Endothelial cell of umbilical vein (primary cell): ENCODE measurements around the gene RAC2. TPM values are rescaled to one million over a fixed set of nuclear protein-coding genes. Genes with fewer than 3 reads are reported as not detected.
"Not testable (repeated sequence)": the region's sequence is repeated elsewhere in the genome, so short reads cannot be mapped to it uniquely, and the experiment has no call there.

ENCODE experiments used
- BruUV-seq: library from RNA; stranded (reverse); fragments of 400-500 nt; replicated peaks from 2 replicates; lab custom pipeline; 2021; lab: Mats Ljungman, UMichigan
- CTCF ChIA-PET: fragments of 300-600, 350-600 bp; sonication (Branson Sonifier 250); formaldehyde crosslinking; loops from one replicate; lab custom pipeline; 2021; ENCODE audit warnings: antibody characterized with exemption, inconsistent platforms; lab: Charles Lee
- POLR2A ChIA-PET: fragments of 300-600, 350-600 bp; sonication (Branson Sonifier 250); formaldehyde crosslinking; loops from one replicate; lab custom pipeline; 2021; ENCODE audit warnings: antibody characterized with exemption, inconsistent platforms; lab: Charles Lee
- DNase-seq: peaks from one replicate; pipeline ENCODE4 v3.0.0-alpha.2; 2011; ENCODE audit warnings: low read depth, low spot score
- FAIRE-seq: peaks from 2 replicates; lab custom pipeline; 2011; peaks lifted over from hg19 to GRCh38; lab: Jason Lieb, UNC
- H2AFZ ChIP-seq: 2 replicates; pipeline ENCODE4 v1.6.0; 2012; ENCODE audit warnings: low read depth, low read length, control low read depth, inconsistent platforms
- H3K27ac ChIP-seq: 2 replicates; pipeline ENCODE4 v1.5.1; 2011; ENCODE audit warnings: low read depth, mild to moderate bottlenecking, control low read depth, low read length, moderate library complexity; ENCODE audit not compliant: insufficient read depth
- H3K27me3 ChIP-seq, 2 experiments: 2 replicates each; pipeline versions ENCODE4 v1.6.0 to v1.6.1; 2011; ENCODE audit warnings: low read length in 2 of 2, mixed read lengths in 1 of 2; ENCODE audit not compliant: control insufficient read depth in 2 of 2, insufficient read depth in 2 of 2
- H3K36me3 ChIP-seq, 2 experiments: 2 replicates in 1 of 2; 3 replicates in 1 of 2; pipeline ENCODE4 v1.5.1; 2011; ENCODE audit warnings: low read length in 2 of 2, mild to moderate bottlenecking in 1 of 2, moderate library complexity in 1 of 2; ENCODE audit not compliant: control insufficient read depth in 2 of 2, insufficient read depth in 2 of 2; ENCODE audit errors: extremely low read depth in 1 of 2
- H3K4me1 ChIP-seq: 3 replicates; pipeline ENCODE4 v1.5.1; 2011; ENCODE audit warnings: mild to moderate bottlenecking, low read length; ENCODE audit not compliant: control insufficient read depth, insufficient read depth; ENCODE audit errors: extremely low read depth
- H3K4me2 ChIP-seq: 2 replicates; pipeline ENCODE4 v1.6.1; 2011; ENCODE audit warnings: low read length, control low read depth, mixed read lengths; ENCODE audit not compliant: insufficient read depth
- H3K4me3 ChIP-seq, 3 experiments: fragments of 200-600 bp in 1 of 3; sonication (generic), shearing (Covaris generic) in 1 of 3; replicated peaks in 1 of 3; 2 replicates each; pipeline ENCODE4 v1.5.1; 2011 to 2016; ENCODE audit warnings: control low read depth in 3 of 3, low read length in 3 of 3, mild to moderate bottlenecking in 2 of 3, inconsistent platforms in 1 of 3, low read depth in 1 of 3, moderate library complexity in 1 of 3; ENCODE audit not compliant: insufficient read depth in 1 of 3
- H3K79me2 ChIP-seq: 2 replicates; pipeline ENCODE4 v1.6.0; 2012; ENCODE audit warnings: low read length, inconsistent platforms; ENCODE audit not compliant: control insufficient read depth, insufficient read depth
- H3K9ac ChIP-seq: replicated peaks from 2 replicates; pipeline ENCODE3; 2011; ENCODE audit warnings: low read length, control low read depth; ENCODE audit not compliant: insufficient read depth; ENCODE audit errors: extremely low read depth
- H3K9me1 ChIP-seq: replicated peaks from 3 replicates; pipeline ENCODE4 v1.6.0; 2011; ENCODE audit warnings: mild to moderate bottlenecking, low read length; ENCODE audit not compliant: control insufficient read depth, insufficient read depth; ENCODE audit errors: extremely low read depth
- H3K9me3 ChIP-seq: replicated peaks from 2 replicates; pipeline ENCODE4 v1.5.1; 2012; ENCODE audit warnings: low read length, inconsistent platforms; ENCODE audit not compliant: control insufficient read depth, insufficient read depth
- H4K20me1 ChIP-seq: replicated peaks from 2 replicates; pipeline ENCODE3; 2011; ENCODE audit warnings: mild to moderate bottlenecking, low read length; ENCODE audit not compliant: control insufficient read depth, insufficient read depth; ENCODE audit errors: extremely low read depth
- CTCF ChIP-seq, 2 donors: IDR thresholded peaks; 1 replicate in 1 of 2; 2 replicates in 1 of 2; pipeline ENCODE4 v1.5.1; 2011; ENCODE audit warnings: low read length in 2 of 2, mild to moderate bottlenecking in 2 of 2, moderate library complexity in 2 of 2, control low read depth in 1 of 2, inconsistent platforms in 1 of 2, low read depth in 1 of 2; ENCODE audit not compliant: insufficient read depth in 1 of 2; ENCODE audit errors: extremely low read depth in 1 of 2
- EZH2 ChIP-seq: IDR thresholded peaks from 2 replicates; pipeline ENCODE4 v1.6.1; 2012; ENCODE audit warnings: borderline replicate concordance, low read depth, mild to moderate bottlenecking, moderate library complexity, low read length, inconsistent platforms; ENCODE audit not compliant: severe bottlenecking
- FOS ChIP-seq: IDR thresholded peaks from 2 replicates; pipeline ENCODE4 v1.6.1; 2011; ENCODE audit warnings: mild to moderate bottlenecking, low read length, moderate library complexity, borderline replicate concordance; ENCODE audit not compliant: insufficient read depth
- GATA2 ChIP-seq: IDR thresholded peaks from 2 replicates; pipeline ENCODE4 v1.7.0; 2011; ENCODE audit warnings: low read depth, mild to moderate bottlenecking, moderate library complexity, mixed read lengths, low read length; ENCODE audit not compliant: insufficient read length, insufficient read depth
- JUN ChIP-seq: IDR thresholded peaks from 2 replicates; pipeline ENCODE4 v1.6.1; 2011; ENCODE audit warnings: borderline replicate concordance, low read depth; ENCODE audit not compliant: insufficient read length, insufficient read depth
- MAX ChIP-seq: IDR thresholded peaks from 2 replicates; pipeline ENCODE4 v1.6.1; 2011; ENCODE audit not compliant: insufficient read depth, insufficient read length
- MYC ChIP-seq: IDR thresholded peaks from one replicate; pipeline ENCODE4 v1.6.1; 2011; ENCODE audit warnings: mild to moderate bottlenecking, low read depth, low read length
- POLR2A ChIP-seq: IDR thresholded peaks from 2 replicates; pipeline ENCODE4 v1.6.1; 2012; ENCODE audit warnings: low read depth, mild to moderate bottlenecking, control low read depth, low read length
- POLR2AphosphoS5 ChIP-seq: IDR thresholded peaks from 2 replicates; pipeline ENCODE4 v1.6.1; 2012; ENCODE audit warnings: low read depth, mild to moderate bottlenecking, control low read depth, low read length, moderate library complexity; ENCODE audit not compliant: insufficient read depth
- dilution Hi-C: fragments of 300-500 bp; cut with MboI; formaldehyde crosslinking; loops from one replicate; pipeline ENCODE4 v1.15.0; 2019; ENCODE audit warnings: low sequenced_read_pairs; ENCODE audit not compliant: extremely low pct_ligation_motif_present
- intact Hi-C: fragments of 100-400 bp; cut with micrococcal nuclease; formaldehyde crosslinking; loops from one replicate; pipeline ENCODE4 v1.10.0; 2022
- polyA plus RNA-seq, 4 experiments: library from polyadenylated mRNA; depleted of rRNA in 3 of 4; stranded (reverse) in 3 of 4; unstranded in 1 of 4; fragments of >200 nt; gene quantifications; 2 replicates each; pipeline versions ENCODE4 v1.2.1 to v1.2.3, GENCODE V29; 2011 to 2012; ENCODE audit warnings: missing spikeins in 1 of 4
- total RNA-seq: library from RNA; stranded (reverse); gene quantifications from 2 replicates; pipeline ENCODE4 v1.2.3, GENCODE V29; 2021

RAC2 gene
- total and polyA plus RNA-seq, 2 donors (not counting 3 experiments of a cell fraction or from before 2014, with no cell fraction given), result 122 to 181 TPM

DNA sequence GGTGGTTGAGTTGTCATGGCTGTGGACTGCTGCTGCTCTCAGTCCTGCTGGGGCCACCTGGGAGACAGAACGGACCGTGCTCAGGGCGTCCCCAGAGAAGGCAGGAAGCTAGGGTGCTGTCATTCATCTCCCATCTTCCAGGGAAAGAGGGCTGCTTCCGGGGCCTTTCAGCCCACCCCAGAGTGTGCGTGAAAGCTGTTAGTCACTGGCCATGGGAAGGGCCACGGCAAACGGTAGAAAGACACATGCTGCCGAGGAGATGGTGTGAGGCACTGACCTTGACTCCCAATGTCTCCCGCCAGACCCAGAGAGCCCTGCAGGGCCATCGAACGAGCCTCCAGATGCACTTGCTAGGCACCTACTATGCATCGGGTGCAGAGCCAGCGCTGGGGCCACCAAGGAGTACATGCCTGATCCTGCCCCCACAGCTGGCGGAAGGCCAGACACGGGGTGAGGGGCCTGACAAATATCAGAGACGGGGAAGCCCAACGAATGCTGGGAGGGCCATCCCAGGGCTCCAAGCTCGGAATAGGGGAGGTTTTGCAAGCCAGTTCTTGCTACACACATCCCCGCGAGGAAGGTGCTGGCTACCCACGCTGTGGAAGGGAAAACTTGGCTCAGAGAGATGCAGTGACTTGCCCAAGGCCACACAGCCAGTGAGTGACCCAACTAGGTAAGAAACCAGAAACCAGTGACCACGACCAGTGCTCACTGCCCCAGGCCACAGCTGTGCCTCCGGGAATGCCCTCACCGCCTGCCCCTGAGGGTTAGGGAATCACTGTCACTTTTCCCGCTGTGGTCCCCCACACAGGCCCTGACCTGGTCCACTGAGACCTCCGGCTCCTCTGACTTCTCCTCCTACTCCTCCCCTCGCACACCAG, 10.1 kb downstream of the RAC2 start:
- POLR2A ChIA-PET, result no interaction called here
- H3K36me3 ChIP-seq, result no peaks in the 10 kb centered on the region
- peaks cover 4% of the 10 kb centered on the region for H3K79me2 ChIP-seq
- H3K27ac ChIP-seq, result no peak overlapping the region
- TF ChIP-seq GATA2 (no peak), FOS (no peak), POLR2A (no peak), CTCF (IDR thresholded peaks at IDR 0.05; ENCODE audit: extremely low read depth in 1 of 2, insufficient read depth in 1 of 2, low read depth in 1 of 2, low read length in 2 of 2) (no peak), POLR2AphosphoS5 (no peak), EZH2 (no peak), MYC (no peak), JUN (no peak), MAX (no peak)
- no peak overlapping the region for H2AFZ ChIP-seq
- no peaks in the 10 kb centered on the region for H4K20me1 ChIP-seq
- H3K9me1 ChIP-seq, result no peaks in the 10 kb centered on the region
- dilution Hi-C loops, result no loop called here
- H3K9ac ChIP-seq, result no peak overlapping the region
- H3K27me3 ChIP-seq, result no peaks in the 10 kb centered on the region
- intact Hi-C loops, result no loop called here
- CTCF ChIA-PET, result interaction anchor here (0.9 kb wide), 1 partner anchor 70 kb away, joined by 3 read pairs; no protein-coding TSS in a partner anchor
- no peak overlapping the region for H3K4me3 ChIP-seq
- H3K9me3 ChIP-seq, result no peaks in the 10 kb centered on the region
- peaks cover 24% of the 10 kb centered on the region for H3K4me1 ChIP-seq
- H3K4me2 ChIP-seq, result no peak overlapping the region
- no peak for FAIRE-seq
- DNase-seq, result no peak
- no TSS peak for BruUV-seq

GRCh38 chr22:37233371-37233750, 10.7 kb downstream of the RAC2 start:
- H4K20me1 ChIP-seq, BruUV-seq, POLR2A ChIA-PET, intact Hi-C loops, H3K36me3 ChIP-seq, H3K4me3 ChIP-seq, H3K9me3 ChIP-seq, H3K9me1 ChIP-seq, DNase-seq, H3K79me2 ChIP-seq, FAIRE-seq, H3K27ac ChIP-seq, H2AFZ ChIP-seq, H3K9ac ChIP-seq, dilution Hi-C loops, H3K27me3 ChIP-seq, H3K4me2 ChIP-seq: not testable (repeated sequence)
- H3K4me1 ChIP-seq, result peaks cover 30% of the 10 kb centered on the region
- CTCF ChIA-PET, result interaction anchor here (0.9 kb wide), 1 partner anchor 71 kb away, joined by 3 read pairs; no protein-coding TSS in a partner anchor
